HUES64 (cell line): ENCODE results near the gene IQGAP2.

Experiments
- H3K27ac ChIP-seq: 2 replicates; pipeline ENCODE4 v1.7.0; 2013; ENCODE audit warnings: low read depth, low read length, inconsistent platforms
- H3K27me3 ChIP-seq: 2 replicates; pipeline ENCODE4 v1.6.1; 2013; ENCODE audit warnings: mild to moderate bottlenecking, low read length; ENCODE audit not compliant: insufficient read depth
- H3K36me3 ChIP-seq: 2 replicates; pipeline ENCODE4 v1.6.1; 2013; ENCODE audit warnings: mild to moderate bottlenecking, low read length; ENCODE audit not compliant: insufficient read depth
- H3K4me1 ChIP-seq: 2 replicates; pipeline ENCODE4 v1.6.1; 2013; ENCODE audit warnings: mild to moderate bottlenecking, low read length, moderate library complexity; ENCODE audit not compliant: insufficient read depth
- H3K4me3 ChIP-seq: 2 replicates; pipeline ENCODE4 v1.5.1; 2013; ENCODE audit warnings: mild to moderate bottlenecking, low read length, moderate library complexity
- H3K9ac ChIP-seq: 2 replicates; pipeline ENCODE4 v1.6.1; 2013; ENCODE audit warnings: mild to moderate bottlenecking, low read depth, low read length
- H3K9me3 ChIP-seq: 2 replicates; pipeline ENCODE4 v1.6.1; 2013; ENCODE audit warnings: low read depth, low read length; ENCODE audit not compliant: insufficient read depth
- WGBS: fragments of 150-250, 120-280 bp; methylation state at CpG from one replicate; pipeline ENCODE4 v1.1.7; 2013; ENCODE audit warnings: missing lambda C conversion rate; 5-methylcytosine and 5-hydroxymethylcytosine counted together

Gene IQGAP2

DNA sequence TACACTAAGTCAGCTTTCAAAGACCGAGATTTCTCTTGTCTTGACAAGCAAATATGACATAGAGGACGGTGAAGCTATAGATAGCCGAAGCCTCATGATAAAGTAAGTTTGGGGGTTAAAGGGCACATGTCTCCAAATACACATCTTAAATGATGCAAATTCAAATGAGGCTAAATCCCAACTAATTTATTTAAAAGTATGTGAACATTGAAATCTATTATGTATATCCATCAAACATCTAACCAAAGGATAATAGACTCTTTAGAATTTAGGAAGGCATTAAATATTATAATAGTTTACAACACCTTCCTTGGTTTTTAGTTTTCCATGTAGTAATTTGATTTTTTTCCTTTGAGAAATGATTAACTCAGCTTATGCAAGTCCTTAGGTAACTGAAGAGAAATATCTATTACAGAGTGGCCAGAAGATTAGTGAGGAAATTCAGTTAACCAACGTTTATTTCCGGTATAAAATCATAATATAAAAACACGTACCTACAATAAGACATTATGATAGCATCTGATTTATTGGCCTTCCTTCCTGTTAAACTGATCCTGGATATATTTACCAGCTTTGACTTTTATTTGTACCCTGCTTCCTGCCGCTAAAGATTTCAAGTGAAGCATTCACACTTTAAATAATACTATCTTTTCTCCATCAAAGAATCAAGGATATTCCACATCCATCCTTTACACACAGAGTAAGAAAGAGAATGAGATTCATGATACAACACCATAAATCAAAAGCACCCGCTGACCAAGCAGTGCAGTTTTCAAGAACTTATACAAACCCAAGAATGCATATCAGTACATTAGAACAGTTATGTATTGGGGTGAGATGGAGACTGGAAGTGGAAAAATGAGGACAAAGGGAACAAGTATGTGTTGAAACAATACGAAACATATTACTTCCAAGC is 281.0 kb downstream of the IQGAP2 start:
- Histone ChIP-seq H3K4me1 (no peaks in the 10 kb centered on the region), H3K4me3 (no peak overlapping the region), H3K9ac (no peak overlapping the region), H3K27ac (no peak overlapping the region), H3K9me3 (no peaks in the 10 kb centered on the region), H3K36me3 (peaks cover 13% of the 10 kb centered on the region), H3K27me3 (no peaks in the 10 kb centered on the region)
- 94% methylated on average over 8 of the region's 9 CpGs for WGBS

DNA sequence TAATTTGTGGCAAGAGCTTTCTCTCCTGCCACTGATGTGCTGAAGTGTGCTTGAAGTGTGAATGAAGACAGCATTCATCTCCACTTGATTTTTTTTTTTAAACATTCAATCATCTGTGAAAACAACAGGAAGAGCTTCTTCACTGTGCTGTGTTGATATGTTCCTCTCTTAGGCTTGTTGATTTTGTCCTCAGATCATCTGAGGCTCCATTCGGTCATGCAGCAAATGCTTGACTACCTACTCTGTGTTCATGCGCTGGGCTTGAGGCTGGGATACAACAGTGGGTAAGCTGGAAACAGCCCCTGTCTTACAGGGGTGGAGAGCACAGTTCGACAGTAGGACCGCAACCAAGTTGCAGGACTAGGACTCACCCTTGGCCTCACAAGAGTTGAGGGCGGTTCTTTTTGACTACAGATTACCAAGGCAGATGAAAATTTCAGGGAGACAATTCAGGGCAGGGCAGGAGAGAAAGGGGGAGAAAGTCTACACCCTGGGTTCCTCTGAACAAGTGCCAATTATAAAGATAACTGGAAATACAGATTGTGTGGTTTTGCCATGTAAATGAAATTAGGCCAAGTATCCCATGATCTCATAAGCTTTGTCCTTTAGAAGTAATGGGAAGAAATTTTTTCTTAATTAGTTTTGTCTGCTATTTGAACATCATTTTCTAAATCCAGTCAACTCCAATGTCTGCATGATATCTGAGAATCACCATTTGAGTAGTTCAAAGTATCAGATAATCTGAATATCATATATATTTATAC is 281.9 kb downstream of the IQGAP2 start:
- Histone ChIP-seq H3K4me1 (no peaks in the 10 kb centered on the region), H3K27ac (no peak overlapping the region), H3K4me3 (no peak overlapping the region), H3K9ac (no peak overlapping the region), H3K27me3 (no peaks in the 10 kb centered on the region), H3K36me3 (peaks cover 13% of the 10 kb centered on the region), H3K9me3 (no peaks in the 10 kb centered on the region)
- WGBS = 97% methylated on average over 5 of the region's 5 CpGs

- Histone ChIP-seq H3K27me3 (no peaks in the 10 kb centered on the region), H3K4me3 (no peak overlapping the region), H3K36me3 (peaks cover 13% of the 10 kb centered on the region), H3K9ac (no peak overlapping the region), H3K27ac (no peak overlapping the region), H3K9me3 (no peaks in the 10 kb centered on the region), H3K4me1 (no peaks in the 10 kb centered on the region)
- WGBS = 95% methylated on average over 3 of the region's 3 CpGs
These were observed 282.6 kb downstream of the IQGAP2 start for GRCh38 chr5:76685704-76686103.

- H3K27me3 ChIP-seq = no peaks in the 10 kb centered on the region
- 90% methylated on average over 1 of the region's 1 CpG for WGBS
- no peak overlapping the region for H3K9ac ChIP-seq
- H3K27ac ChIP-seq = no peak overlapping the region
- H3K9me3 ChIP-seq = no peaks in the 10 kb centered on the region
- no peak overlapping the region for H3K4me3 ChIP-seq
- H3K4me1 ChIP-seq = no peaks in the 10 kb centered on the region
- peaks cover 13% of the 10 kb centered on the region for H3K36me3 ChIP-seq
These were observed 285.1 kb downstream of the IQGAP2 start for GRCh38 chr5:76688212-76688611.

DNA sequence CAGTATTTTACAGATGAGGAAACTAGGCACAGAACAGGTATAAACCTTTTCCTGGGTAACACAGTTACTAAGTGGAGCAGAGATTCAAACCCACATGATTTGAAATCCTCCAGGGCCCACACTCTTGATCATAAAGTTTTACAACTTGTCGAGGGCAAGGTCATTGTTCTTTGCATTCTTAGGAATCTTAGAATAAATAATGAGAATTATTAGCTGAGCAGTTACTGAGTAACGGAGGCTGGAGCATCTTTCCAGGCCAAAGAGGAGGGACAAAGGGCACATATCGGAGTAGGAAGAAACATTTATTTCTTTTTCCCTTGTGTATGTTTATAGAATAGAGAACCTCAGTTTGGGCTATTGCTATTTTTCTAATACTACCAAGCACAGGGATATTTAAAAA is 285.8 kb downstream of the IQGAP2 start:
- H3K4me1 ChIP-seq = no peaks in the 10 kb centered on the region
- H3K27ac ChIP-seq = no peak overlapping the region
- no peak overlapping the region for H3K4me3 ChIP-seq
- no peak overlapping the region for H3K9ac ChIP-seq
- WGBS = 93% methylated on average over 3 of the region's 3 CpGs
- no peaks in the 10 kb centered on the region for H3K27me3 ChIP-seq
- H3K36me3 ChIP-seq = peaks cover 12% of the 10 kb centered on the region
- no peaks in the 10 kb centered on the region for H3K9me3 ChIP-seq

- 97% methylated on average over 2 of the region's 3 CpGs for whole genome bisulfite sequencing
- Histone ChIP-seq H3K9ac (no peak overlapping the region), H3K4me1 (no peaks in the 10 kb centered on the region), H3K27ac (no peak overlapping the region), H3K36me3 (peaks cover 6% of the 10 kb centered on the region), H3K27me3 (no peaks in the 10 kb centered on the region), H3K9me3 (no peaks in the 10 kb centered on the region), H3K4me3 (no peak overlapping the region)
These were observed 286.4 kb downstream of the IQGAP2 start for GRCh38 chr5:76689321-76690036.

DNA sequence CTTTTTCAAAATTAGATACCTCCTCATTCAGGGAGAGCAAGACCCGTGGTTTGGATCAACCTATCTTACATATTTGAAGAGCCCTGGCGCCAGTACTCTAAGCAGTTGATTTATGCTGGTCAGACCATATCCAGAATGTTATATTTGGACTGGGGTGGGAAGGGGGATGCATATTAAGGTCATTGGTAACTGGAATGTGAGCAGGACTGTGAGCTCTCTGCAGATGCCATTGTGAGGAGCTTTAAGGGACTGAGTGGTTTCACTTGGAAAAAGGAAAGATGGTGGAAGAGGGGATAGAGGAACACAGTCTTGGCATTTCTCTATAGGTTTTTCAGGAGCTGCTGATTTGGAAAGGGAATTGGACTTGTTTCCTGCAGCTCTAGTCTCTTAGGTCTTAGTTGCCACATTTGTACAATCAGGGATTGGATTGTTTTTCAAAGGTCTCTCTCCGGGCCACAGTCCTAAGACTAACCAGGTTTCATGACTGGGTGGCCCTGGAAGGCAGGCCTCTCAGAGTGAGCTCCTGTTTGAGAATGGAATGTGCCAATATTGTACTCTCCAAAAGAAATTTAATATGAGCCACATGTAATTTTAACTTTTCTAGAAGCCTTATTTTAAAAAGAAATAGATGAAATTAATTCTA is 287.1 kb downstream of the IQGAP2 start:
- Histone ChIP-seq H3K9me3 (no peaks in the 10 kb centered on the region), H3K4me3 (no peak overlapping the region), H3K4me1 (no peaks in the 10 kb centered on the region), H3K27ac (no peak overlapping the region), H3K9ac (no peak overlapping the region), H3K27me3 (no peaks in the 10 kb centered on the region), H3K36me3 (peaks cover 4% of the 10 kb centered on the region; the same call in 1 of the 2 replicates)
- WGBS = 99% methylated on average over 3 of the region's 3 CpGs

DNA sequence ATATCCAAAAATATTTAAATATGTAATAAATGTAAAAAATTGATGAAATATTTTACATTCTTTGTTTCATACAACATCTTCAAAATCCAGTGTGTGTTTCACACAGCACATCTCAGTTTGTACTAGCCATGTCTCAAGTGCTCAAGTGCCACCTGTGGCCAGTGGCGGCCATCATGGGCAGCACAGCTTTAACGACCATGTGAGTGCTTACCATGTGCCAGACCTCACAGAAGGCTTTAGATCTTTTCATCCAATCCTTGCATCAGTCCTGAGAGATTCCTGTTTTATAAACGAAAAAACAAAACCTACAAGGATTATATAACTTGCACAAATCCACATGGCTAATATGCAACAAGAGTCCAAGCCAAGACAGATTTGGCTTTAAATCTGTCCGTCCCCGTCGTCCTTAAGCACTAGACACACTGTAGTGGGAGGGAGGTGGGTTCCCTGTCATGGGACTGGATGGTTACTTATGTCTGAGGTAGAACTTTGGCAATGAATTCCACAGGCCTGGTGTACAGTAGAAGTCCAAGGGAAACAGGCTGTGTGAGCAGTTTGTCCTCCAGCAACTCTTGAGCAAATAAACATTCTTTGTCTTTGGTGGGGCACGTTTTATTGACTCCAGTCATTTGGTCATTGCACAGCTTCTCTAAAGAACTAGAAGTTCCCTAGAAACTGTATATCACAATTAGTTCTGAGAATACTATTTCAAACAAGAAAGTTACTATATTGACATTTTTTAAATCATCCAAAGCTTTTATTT is 287.8 kb downstream of the IQGAP2 start:
- Histone ChIP-seq H3K9ac (no peak overlapping the region), H3K4me1 (no peaks in the 10 kb centered on the region), H3K36me3 (peaks cover 4% of the 10 kb centered on the region), H3K4me3 (no peak overlapping the region), H3K27ac (no peak overlapping the region), H3K9me3 (no peaks in the 10 kb centered on the region), H3K27me3 (no peaks in the 10 kb centered on the region)
- WGBS = 94% methylated on average over 7 of the region's 7 CpGs

GRCh38 chr5:76691467-76692273 is 288.6 kb downstream of the IQGAP2 start:
- Histone ChIP-seq H3K9ac (no peak overlapping the region), H3K9me3 (no peaks in the 10 kb centered on the region), H3K27ac (no peak overlapping the region), H3K4me3 (no peak overlapping the region), H3K27me3 (no peaks in the 10 kb centered on the region), H3K4me1 (no peaks in the 10 kb centered on the region), H3K36me3 (peaks cover 7% of the 10 kb centered on the region)
- 84% methylated on average over 5 of the region's 5 CpGs for WGBS

GRCh38 chr5:76692274-76692540 is 289.1 kb downstream of the IQGAP2 start:
- H3K4me1 ChIP-seq = no peaks in the 10 kb centered on the region
- no peaks in the 10 kb centered on the region for H3K9me3 ChIP-seq
- no peak overlapping the region for H3K27ac ChIP-seq
- no peaks in the 10 kb centered on the region for H3K27me3 ChIP-seq
- no peak overlapping the region for H3K4me3 ChIP-seq
- peaks cover 7% of the 10 kb centered on the region for H3K36me3 ChIP-seq
- no peak overlapping the region for H3K9ac ChIP-seq
- WGBS = 96% methylated on average over 6 of the region's 6 CpGs
